Mucosa of gallbladder (tissue), 1 donor: ENCODE data around the gene PTPRN2. TPM values are rescaled to one million over a fixed set of nuclear protein-coding genes. Genes with fewer than 3 reads are reported as not detected.
"Not testable (repeated sequence)": the region's sequence is repeated elsewhere in the genome, so short reads cannot be mapped to it uniquely, and the experiment has no call there.

Experiments used
- DNase-seq: peaks from one replicate; pipeline ENCODE4 v3.0.0-alpha.2; 2020; ENCODE audit warnings: low spot score
- total RNA-seq: library from RNA; stranded (reverse); gene quantifications from one replicate; pipeline ENCODE4 v1.2.1, GENCODE V29; 2021
- donor health status: DM: no; HTN: no; CAD: no.

The PTPRN2 gene
- total RNA-seq, 1 donor from 2014 or later = 11.9 TPM

GRCh38 chr7:158443688-158444483 is 143.7 kb downstream of the PTPRN2 start:
- DNase-seq = no peak

DNA sequence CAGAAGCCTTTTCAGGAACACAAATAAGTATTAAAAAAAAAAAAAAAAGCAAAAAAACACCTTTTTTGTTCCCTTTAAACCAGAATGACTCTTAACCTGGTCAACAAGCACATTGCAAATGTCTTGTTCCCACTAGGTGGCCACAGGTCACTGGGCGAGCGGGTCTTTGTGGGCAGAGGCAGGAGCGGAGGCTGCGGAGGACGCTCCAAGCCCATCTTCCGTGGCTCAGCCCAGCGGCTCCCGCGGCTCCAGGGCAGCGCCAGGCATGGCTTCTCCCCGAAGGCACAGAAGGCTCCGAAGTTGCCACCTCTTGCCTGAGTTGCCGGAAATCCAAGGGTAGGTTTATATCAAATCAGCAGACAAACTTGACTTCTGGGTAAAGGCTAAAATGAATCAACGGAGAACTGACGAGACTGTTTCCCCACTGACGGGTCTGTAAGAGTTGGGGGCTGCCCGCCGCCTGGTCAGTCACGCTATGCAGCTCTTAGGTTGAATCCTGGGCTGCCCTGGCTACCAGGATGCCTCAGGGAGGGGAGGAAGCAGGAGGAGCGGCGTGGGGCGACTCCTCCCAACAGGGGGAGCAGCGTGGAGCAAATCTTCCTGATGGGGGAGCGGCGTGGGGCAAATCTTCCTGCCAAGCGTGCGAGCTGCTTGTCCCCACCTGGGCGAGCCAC is 144.5 kb downstream of the PTPRN2 start:
- no peak for DNase-seq

DNA sequence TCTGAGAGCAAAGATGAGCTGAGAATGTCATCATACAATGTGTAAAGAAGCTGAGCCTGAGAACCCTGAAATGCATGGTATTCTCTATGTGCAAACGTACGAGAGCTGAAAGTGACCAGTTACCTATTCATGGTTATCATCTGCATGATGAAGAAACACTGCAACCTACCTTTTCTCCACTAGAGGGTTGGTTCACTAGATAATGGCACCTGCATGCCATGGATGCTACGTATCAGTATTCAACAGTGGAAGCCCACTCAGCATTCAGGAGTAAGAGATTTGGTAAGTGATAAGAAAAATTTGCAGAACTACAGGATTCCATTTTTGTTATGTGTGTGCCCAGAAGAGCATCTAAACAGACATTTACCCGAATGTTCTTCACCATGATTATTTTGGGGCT is 145.4 kb downstream of the PTPRN2 start:
- DNase-seq = no peak

- DNase-seq = no peak
Observed at GRCh38 chr7:158439035-158439434, 148.6 kb downstream of the PTPRN2 start.

- DNase-seq = no peak
Observed at GRCh38 chr7:158432369-158433341, 155.0 kb downstream of the PTPRN2 start.

GRCh38 chr7:158431941-158432347 is 155.7 kb downstream of the PTPRN2 start:
- DNase-seq = peak; percentile 70

DNA sequence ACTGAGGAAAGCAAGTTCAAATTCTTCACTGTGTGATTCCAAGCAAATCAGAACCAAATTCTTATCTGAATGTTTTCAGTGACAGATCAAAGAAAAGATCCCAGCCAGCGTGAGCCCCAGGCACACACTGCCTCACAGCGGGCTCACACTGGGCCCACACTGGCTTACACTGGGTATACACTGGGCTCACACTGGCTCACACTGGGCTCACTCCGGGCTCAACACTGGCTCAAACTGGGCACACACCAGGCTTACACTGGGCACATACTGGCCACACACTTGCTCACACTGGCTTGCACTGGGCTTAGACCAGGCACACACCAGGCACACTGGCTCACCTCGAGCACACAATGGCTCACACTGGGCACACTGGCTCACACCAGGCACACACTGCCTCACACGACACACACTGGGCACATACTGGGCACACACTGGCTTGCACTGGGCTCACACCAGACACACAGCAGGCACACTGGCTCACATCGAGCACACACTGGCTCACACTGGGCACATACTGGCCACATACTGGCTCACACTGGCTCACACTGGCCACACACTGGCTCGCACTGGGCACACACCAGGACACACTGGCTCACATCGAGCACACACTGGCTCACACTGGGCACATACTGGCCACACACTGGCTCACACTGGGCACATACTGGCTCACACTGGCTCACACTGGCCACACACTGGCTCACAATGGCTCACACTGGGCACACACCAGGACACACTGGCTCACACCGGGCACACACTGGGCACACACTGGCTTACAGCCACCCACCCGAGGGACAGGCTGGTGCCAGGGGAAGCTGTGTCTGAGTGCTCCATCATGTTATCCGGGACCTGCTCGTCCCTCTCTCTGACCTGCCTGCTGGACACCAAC is 156.3 kb downstream of the PTPRN2 start:
- no peak for DNase-seq

DNA sequence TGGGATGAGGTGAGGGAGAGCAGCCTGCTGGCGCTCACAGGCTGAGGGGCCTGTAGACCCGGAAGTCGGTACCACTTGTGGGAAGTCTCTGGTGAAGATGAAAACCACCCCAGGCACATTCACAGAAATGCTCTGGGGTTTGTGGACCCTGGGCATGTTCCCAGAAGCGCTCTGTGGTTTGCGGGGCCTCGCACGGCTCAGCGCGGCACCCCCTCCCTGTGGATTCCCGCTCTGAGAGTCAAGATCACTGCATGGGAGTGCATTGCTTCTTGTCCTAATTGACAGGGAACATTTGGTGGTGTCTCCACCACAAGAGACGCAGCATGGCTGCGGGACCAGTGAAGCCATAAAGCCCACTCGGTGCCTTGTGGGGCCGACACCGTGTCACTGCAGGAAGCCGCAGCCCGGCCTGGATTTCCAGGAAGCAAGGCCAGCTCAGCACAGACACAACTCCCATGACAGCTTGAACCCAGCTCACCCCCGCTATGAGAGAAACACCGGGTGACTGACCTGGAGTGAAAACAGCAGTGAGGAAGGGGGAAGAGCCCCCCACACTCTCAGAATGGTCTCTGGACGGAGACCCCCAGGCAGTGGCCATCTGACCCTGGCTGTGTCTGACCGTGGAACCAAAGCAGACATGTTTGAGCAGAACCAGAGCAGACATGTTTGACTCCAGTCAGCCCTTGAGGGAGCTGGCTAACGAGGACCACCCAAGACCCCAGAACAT is 157.2 kb downstream of the PTPRN2 start:
- no peak for DNase-seq

DNA sequence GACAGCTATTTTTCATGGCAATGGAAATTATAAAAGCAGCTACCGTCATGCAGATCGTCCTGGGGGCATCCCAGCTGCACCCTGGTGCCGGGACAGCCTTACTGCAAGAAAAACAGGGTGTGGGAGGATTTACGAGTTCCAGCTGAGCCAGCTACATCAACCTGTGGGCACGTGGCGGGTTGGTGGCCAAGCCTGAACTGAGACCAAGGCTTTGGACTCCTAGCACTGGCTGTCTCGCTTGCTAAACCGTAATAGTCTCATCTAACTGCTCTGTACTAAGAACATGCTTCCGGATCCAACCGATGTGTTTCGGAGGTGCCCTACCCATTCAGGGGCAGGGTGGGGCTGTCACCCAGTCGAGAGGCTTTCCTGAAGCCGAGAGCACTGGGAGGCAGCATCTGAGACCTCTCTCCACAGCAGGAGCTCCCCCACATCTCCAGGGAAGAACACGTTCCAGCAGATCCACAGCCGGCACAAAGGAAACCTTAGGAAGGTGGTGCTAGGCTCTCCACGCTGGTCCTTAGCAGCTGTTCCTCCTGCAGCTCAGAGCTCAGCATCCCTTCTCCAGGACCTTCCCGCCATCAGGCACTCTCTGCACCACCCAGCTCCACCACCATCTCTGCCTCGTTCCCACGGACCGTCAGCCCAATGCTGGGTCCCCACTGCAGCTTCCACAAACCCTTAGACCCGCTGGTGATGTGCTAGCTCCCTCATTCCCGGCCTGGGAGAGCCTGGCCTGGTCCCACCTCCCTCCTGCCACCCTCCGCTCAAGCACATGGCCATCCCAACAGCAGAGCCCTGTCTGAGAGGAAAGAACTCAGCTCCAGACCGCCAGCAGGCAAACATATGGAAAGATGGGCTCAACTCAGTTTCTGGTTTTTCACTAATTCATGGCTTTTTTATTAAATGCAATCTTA is 158.5 kb downstream of the PTPRN2 start:
- DNase-seq = no peak

GRCh38 chr7:158428131-158428836 is 159.3 kb downstream of the PTPRN2 start:
- DNase-seq = no peak

DNA sequence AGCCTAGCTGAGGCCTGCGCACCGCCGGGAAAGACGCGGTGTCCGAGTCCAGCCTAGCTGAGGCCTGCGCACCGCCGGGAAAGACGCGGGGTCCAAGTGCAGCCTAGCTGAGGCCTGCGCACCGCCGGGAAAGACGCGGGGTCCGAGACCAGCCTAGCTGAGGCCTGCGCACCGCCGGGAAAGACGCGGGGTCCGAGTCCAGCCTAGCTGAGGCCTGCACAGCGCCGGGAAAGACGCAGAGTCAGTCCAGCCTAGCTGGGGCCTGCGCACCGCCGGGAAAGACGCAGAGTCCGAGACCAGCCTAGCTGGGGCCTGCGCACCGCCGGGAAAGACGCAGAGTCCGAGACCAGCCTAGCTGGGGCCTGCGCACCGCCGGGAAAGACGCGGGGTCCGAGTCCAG is 161.9 kb downstream of the PTPRN2 start:
- DNase-seq = not testable (repeated sequence)

DNA sequence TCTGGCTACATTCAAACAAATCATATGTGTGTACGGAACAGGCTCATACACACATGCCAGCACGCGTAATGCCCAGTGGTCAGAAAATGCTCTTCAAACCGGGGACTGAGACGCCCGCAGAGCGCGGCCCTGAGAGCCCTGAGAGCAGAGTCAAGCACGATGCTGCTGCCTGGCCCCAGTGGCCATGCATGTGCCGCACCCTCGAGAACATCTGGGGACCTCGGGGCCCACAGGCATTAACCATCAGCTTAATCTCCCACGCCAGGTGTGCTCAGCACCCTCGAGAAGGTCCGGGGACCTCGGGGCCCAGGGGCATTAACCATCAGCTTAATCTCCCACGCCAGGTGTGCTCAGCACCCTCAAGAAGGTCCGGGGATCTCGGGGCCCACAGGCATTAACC is 163.1 kb downstream of the PTPRN2 start:
- no peak for DNase-seq

DNA sequence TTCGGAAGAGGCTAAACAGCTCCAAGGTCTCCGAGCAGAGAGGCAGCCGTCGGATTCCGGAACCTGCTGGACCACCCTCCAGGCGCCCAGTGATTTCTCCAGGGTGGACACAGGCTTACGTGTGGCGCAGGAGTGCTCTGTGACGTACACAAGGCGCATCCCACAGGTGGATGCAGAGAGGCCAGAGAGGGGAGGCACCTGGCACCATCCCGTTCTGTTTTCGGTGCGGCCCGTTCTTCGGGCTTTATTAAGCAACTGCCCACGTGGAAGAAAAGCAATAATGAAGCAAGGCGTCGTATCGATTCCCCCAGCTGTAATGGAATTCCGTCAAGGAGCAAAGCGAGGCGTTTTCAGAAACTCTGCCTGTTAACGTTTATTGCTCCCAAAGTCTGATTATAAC is 163.6 kb downstream of the PTPRN2 start:
- no peak for DNase-seq

DNA sequence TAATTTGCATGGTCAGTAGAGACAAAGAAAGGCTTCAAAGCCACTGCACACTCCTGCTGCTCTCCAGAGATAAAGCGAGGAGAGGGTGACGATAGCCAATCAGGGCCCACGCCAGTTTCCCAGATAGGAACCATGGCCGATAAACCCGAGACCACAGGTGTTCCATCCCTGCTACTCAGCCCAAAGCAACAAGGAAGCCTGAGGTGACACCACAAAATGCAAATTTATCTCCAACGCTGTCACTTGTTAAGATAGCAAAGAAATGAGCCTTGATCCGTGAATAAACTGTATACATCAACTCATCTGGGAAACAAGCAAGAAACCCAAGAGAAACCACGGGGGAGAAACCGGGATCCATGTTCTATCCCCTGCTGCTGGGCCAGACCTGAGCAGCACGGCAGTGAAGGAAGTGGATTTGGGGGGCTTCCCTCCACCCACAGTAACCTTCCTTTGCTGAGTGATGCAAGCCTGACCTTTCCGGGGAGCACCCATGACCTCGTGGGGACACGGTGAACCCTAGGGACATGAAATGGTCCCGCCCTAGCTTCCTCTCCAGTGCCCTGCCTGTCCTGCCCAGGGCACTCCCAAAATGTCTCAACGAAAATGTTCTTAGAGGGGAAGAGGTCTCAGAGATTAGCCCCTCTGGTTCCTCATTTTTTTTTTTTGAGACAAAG is 164.6 kb downstream of the PTPRN2 start:
- DNase-seq = no peak

GRCh38 chr7:158422196-158422886 is 165.3 kb downstream of the PTPRN2 start:
- DNase-seq = no peak

GRCh38 chr7:158421361-158421760 is 166.3 kb downstream of the PTPRN2 start:
- DNase-seq = no peak

- DNase-seq = no peak
Observed at GRCh38 chr7:158420591-158421340, 166.9 kb downstream of the PTPRN2 start.
